ENCODE results near the gene CCR5AS.
"Not testable (repeated sequence)": the region's sequence is repeated elsewhere in the genome, so short reads cannot be mapped to it uniquely, and the experiment has no call there.

The CCR5AS gene

GRCh38 chr3:46427916-46428833, 21.3 kb upstream of the CCR5AS start:
- DNase-seq, result no peak

- DNase-seq, result not testable (repeated sequence)
Measured at GRCh38 chr3:46427404-46427803, 20.5 kb upstream of the CCR5AS start.

DNA sequence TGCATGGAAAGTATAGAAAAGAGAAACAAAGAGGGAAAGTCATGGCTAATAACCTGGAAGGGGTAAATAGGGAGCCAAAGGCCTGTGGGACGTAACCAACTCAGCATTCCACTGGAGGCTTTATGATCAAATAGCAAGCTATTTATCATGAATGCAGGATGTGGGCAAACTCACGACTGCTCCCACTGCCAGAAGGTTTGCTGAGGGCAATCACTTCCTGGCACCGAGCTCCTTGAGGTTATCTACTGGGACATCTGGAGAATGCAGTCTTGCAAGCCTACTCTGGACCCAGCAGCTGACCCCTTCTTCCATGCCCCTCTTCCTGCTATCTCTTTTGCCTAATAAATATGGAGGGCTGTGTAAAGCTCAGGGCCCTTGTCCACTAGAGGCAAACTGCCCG, 19.6 kb upstream of the CCR5AS start:
- DNase-seq, result not testable (repeated sequence)

- DNase-seq, result no peak
Measured at GRCh38 chr3:46423588-46423987, 16.7 kb upstream of the CCR5AS start.

GRCh38 chr3:46422617-46423016, 15.8 kb upstream of the CCR5AS start:
- no peak for DNase-seq

- DNase-seq, result no peak
Measured at GRCh38 chr3:46420931-46421330, 14.1 kb upstream of the CCR5AS start.

GRCh38 chr3:46419816-46420215, 12.9 kb upstream of the CCR5AS start:
- DNase-seq, result no peak

DNA sequence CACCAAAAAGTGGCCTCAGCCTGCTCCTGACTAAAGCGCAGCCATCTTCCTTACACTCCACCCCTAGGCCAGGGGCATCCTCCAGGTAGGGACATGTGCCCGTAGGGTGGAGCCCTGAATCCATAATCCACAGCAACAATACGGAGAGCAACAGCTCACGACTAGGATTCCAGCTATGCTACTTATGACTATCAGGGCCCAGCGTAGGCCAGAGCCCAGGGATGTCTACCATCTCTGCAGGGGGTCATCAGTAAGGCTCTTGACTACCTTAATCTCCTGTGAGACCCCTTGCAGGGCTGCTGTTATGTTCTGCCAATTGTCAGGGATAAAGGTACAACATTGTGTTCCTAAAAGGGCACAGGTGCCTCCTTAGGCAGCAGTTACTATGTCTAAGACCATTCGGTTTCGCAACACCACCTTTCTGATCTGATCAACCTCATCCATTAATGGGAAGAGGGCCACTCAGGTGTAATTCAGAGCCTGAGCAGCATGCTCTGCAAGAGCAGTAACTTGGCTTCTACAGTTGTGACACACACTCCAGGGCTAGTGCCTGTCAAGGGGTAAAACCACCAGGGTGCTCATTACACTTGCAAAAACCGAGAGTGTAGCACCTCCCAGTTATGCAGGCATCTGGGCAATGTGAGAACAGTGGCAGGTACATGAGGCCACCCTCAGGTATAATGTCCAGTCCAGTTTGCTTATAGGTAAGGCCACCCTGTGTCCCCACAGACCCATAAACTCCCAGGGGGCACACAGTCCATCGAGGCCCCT, 11.2 kb upstream of the CCR5AS start:
- DNase-seq, result no peak

- DNase-seq, result no peak
Measured at GRCh38 chr3:46416811-46417510, 10.1 kb upstream of the CCR5AS start.

DNA sequence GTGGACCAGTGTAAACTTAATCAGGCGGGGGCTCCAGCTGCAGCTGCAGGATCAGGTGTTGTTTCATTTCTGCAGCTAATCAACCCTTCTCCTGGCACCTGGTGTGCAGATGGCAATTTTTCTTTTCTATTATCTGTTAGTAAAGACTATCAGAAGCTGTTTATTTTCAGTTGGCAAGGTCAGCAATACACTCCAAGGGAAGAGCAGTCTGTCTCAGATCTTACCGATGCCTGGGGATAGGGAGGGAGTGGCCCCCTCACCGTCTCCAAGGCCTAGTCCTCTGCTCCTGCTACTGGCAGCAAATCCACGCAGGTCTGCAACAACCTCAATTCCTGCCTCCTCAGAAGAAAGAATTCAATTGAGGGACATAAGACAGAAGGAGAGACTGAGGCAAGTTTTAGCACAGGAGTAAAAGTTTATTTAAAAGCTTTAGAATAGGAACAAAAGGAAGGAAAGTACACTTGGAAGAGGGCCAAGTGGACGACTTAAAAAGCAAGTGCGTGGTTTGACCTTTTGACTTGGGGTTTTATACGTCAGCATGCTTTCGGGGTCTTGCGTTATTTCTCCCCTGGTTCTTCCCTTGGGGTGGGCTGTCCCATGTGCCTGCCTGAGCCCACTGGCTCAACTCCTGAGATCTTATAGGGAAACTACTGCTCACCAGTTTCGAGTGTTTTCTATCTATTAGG, 9.4 kb upstream of the CCR5AS start:
- no peak for DNase-seq

- DNase-seq, result no peak
Measured at GRCh38 chr3:46414739-46415138, 7.9 kb upstream of the CCR5AS start.

DNA sequence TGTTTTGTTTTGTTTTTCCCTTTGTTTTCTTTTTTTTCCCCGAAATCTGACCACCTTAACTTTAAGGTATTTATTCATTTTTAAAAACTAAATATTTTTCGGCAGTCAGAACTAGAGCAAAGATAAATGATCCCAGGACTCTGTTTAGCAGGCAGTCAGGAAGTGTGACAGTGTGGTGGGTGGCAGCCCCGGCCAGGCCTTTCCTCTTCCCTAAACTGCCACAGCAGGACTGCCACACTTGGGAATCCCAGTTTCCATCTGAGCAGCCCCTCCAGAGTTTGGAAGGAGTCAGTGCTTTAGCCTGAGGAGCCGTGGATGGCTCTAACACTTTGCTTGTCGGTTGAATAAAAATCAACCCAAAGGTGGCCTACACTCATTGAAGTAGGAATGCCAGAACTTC, 7.1 kb upstream of the CCR5AS start:
- no peak for DNase-seq

- no peak for DNase-seq
Measured at GRCh38 chr3:46412786-46413298, 6.0 kb upstream of the CCR5AS start.

- no peak for DNase-seq
Measured at GRCh38 chr3:46411271-46411670, 4.4 kb upstream of the CCR5AS start.

DNA sequence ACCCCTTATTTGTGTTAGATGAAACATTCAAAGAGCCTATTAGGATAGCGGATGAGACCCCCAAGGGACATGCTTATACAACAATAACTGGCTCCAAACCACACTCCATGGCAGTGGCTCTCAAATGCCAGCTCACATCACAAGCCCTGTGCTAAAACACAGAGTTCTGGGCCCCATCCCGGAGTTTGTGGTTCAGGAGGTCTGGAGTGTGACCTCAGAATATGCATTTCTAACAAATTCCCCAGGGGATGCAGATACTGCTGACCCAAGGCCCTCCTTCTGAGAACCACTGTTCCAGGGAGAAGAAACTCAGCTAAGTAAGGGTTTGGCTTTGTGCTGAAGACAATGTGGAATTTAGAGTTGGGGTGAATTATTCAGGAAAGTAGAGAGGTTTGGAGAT, 3.8 kb upstream of the CCR5AS start:
- DNase-seq, result no peak

GRCh38 chr3:46409739-46410489, 3.0 kb upstream of the CCR5AS start:
- DNase-seq, result no peak

DNA sequence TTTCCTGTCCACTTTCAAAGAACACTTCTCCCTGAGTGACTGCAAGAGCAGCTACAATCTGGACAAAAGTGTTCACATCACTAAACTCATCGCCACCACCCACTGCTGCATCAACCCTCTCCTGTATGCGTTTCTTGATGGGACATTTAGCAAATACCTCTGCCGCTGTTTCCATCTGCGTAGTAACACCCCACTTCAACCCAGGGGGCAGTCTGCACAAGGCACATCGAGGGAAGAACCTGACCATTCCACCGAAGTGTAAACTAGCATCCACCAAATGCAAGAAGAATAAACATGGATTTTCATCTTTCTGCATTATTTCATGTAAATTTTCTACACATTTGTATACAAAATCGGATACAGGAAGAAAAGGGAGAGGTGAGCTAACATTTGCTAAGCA, 2.0 kb upstream of the CCR5AS start:
- DNase-seq, result no peak

GRCh38 chr3:46407970-46408369, 1.1 kb upstream of the CCR5AS start:
- DNase-seq, result no peak

DNA sequence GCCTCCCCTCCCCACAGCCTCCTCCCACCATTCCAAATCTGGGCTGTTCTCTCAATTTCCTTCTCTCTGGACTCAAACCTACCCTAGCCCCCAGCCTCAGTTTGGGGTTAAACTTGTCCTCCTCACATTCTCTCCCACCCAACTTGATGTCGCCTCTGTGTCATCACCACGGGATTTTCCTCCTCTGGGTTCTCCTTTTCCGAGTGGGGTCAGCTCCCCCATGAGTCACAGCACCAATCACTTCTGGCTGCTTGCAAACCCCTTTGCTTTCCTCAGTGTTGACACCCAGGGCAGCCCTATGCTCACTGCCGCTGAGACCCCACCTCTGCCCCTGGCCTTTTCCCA, 451 bp downstream of the CCR5AS start:
- DNase-seq, result no peak

DNA sequence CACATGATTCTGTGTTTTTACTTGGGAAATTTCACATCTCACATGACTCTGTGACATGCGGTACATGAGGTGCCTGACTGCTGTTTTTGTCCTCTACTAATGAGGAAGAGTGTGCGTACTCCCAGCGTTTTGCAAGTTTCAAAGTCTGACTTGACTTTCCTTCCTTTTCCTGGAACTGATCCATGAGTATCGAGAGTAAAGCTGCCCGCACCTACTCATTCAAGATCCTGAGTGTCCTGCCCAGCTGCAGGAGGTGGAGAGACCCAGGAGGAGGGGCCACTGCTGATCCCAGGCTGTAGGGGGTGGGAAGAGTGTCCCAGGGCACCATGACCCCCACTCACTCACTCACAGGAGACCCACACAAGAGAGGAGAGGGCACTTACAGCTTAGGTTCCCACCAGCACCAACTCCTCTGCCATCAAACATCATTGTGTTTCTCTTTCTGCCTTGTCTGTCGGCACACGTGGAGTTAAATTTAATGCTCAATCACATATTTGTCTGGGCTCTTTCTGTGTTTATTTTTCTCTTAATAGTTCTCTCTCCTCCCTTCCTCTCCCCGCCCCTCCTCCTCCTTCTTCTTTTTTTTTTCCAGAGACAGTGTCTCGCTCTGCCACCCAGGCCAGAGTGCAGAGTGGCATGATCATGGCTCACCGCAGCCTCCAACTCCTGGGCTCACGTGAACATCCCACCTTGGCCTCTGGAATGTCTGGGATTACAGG, 1.4 kb downstream of the CCR5AS start:
- DNase-seq, result no peak

DNA sequence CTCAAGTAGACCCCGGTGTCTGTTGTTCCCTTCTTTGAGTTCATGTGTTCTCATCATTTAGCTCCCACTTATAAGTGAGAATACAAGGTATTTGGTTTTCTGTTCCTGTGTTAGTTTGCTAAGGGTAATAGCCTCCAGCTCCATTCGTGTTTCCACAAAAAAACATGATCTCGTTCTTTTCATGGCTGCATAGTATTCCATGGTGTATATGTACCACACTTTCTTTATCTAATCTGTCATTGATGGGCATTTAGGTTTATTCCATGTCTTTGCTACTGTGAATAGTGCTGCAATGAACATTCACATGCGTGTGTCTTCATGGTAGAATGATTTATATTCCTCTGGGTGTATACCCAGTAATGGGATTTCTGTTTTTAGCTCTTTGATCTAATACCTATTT, 4.0 kb downstream of the CCR5AS start:
- not testable (repeated sequence) for DNase-seq

All from hippocampal formation (tissue), 2 donors.